WTC11 (cell line): ENCODE results near the gene LRRC28. TPM values are rescaled to one million over a fixed set of nuclear protein-coding genes. Genes with fewer than 3 reads are reported as not detected.

Source experiments
- ATAC-seq: fragments of 200-7000 bp; cut with Tn5 transposase; 2 replicates; pipeline ENCODE4 v1.10.0; 2021; ENCODE audit warnings: mild to moderate bottlenecking, moderate library complexity
- CTCF ChIA-PET: fragments of 300-600 bp; sonication (Branson Sonifier 250); formaldehyde crosslinking; loops from one replicate; lab custom pipeline; 2021; ENCODE audit warnings: antibody characterized with exemption; lab: Charles Lee
- POLR2A ChIA-PET: fragments of 350-600 bp; sonication (Branson Sonifier 250); formaldehyde crosslinking; loops from one replicate; lab custom pipeline; 2021; ENCODE audit warnings: antibody characterized with exemption; lab: Charles Lee
- DNase-seq: peaks from one replicate; pipeline ENCODE4 v3.0.0; 2021; ENCODE audit warnings: low spot score
- H3K27ac Mint-ChIP-seq: 2 replicates; pipeline ENCODE4 v1.8.0; 2021; ENCODE audit warnings: mixed read lengths
- H3K27me3 Mint-ChIP-seq: 2 replicates; pipeline ENCODE4 v1.8.0; 2021; ENCODE audit warnings: low read depth, mild to moderate bottlenecking, moderate library complexity, mixed read lengths
- H3K36me3 Mint-ChIP-seq: 2 replicates; pipeline ENCODE4 v1.8.0; 2021; ENCODE audit warnings: mixed read lengths
- H3K4me1 Mint-ChIP-seq: 2 replicates; pipeline ENCODE4 v1.8.0; 2022; ENCODE audit warnings: mixed read lengths
- H3K4me3 Mint-ChIP-seq: 2 replicates; pipeline ENCODE4 v1.8.0; 2021; ENCODE audit warnings: mild to moderate bottlenecking, moderate library complexity, mixed read lengths
- H3K9me3 Mint-ChIP-seq: 2 replicates; pipeline ENCODE4 v1.8.0; 2021; ENCODE audit warnings: mixed read lengths
- ARID4B ChIP-seq: sonication (generic); formaldehyde crosslinking; IDR thresholded peaks from 2 replicates; pipeline ENCODE4 v1.8.0; 2023; ENCODE audit warnings: missing genetic modification reagents, mild to moderate bottlenecking, borderline replicate concordance
- ATF6 ChIP-seq: sonication (generic); formaldehyde crosslinking; IDR thresholded peaks from 2 replicates; pipeline ENCODE4 v1.8.1; 2023; ENCODE audit warnings: mild to moderate bottlenecking, missing genetic modification reagents
- ELF4 ChIP-seq: sonication (generic); formaldehyde crosslinking; IDR thresholded peaks from 2 replicates; pipeline ENCODE4 v1.8.1; 2022; ENCODE audit warnings: low read depth, mild to moderate bottlenecking, moderate library complexity, missing genetic modification reagents
- EMX1 ChIP-seq: fragments of 250-450 bp; sonication (Bioruptor Pico); IDR thresholded peaks from 2 replicates; pipeline ENCODE4 v1.8.0; 2021; ENCODE audit warnings: mild to moderate bottlenecking
- FOXK1 ChIP-seq: sonication (generic); formaldehyde crosslinking; IDR thresholded peaks from 2 replicates; pipeline ENCODE4 v1.8.0; 2022; ENCODE audit warnings: mild to moderate bottlenecking, moderate library complexity, missing genetic modification reagents
- GTF2I ChIP-seq: fragments of 250-450 bp; sonication (Bioruptor Pico); conservative IDR thresholded peaks from 2 replicates; pipeline ENCODE4 v1.4.0; 2021; ENCODE audit warnings: mild to moderate bottlenecking
- NR2C2 ChIP-seq: sonication (generic); formaldehyde crosslinking; IDR thresholded peaks from 2 replicates; pipeline ENCODE4 v1.8.0; 2022; ENCODE audit warnings: mild to moderate bottlenecking, missing genetic modification reagents
- SMAD4 ChIP-seq: sonication (generic); formaldehyde crosslinking; IDR thresholded peaks from 2 replicates; pipeline ENCODE4 v1.8.0; 2022; ENCODE audit warnings: mild to moderate bottlenecking, missing genetic modification reagents
- STAT6 ChIP-seq: sonication (generic); formaldehyde crosslinking; conservative IDR thresholded peaks from 2 replicates; pipeline ENCODE4 v1.8.1; 2023; ENCODE audit warnings: mild to moderate bottlenecking, low read depth, missing genetic modification reagents, moderate library complexity
- ZNF232 ChIP-seq: sonication (generic); formaldehyde crosslinking; IDR thresholded peaks from 2 replicates; pipeline ENCODE4 v1.8.0; 2022; ENCODE audit warnings: mild to moderate bottlenecking, missing genetic modification reagents
- ZNF671 ChIP-seq: fragments of 250-450 bp; sonication (Bioruptor Pico); IDR thresholded peaks from 2 replicates; pipeline ENCODE4 v1.8.0; 2021; ENCODE audit warnings: mild to moderate bottlenecking
- total RNA-seq: library from RNA; stranded (reverse); gene quantifications from 3 replicates; pipeline ENCODE4 v1.2.3, GENCODE V29; 2021
- TF ChIP-seq, protein P1 (sequence below): sonication (generic); formaldehyde crosslinking; IDR thresholded peaks from 2 replicates; pipeline ENCODE4 v1.8.0; 2022; ENCODE audit warnings: mild to moderate bottlenecking, missing genetic modification reagents
- TF ChIP-seq, protein P2 (sequence below): sonication (generic); formaldehyde crosslinking; IDR thresholded peaks from 2 replicates; pipeline ENCODE4 v1.8.1; 2023; ENCODE audit warnings: mild to moderate bottlenecking, moderate library complexity, missing genetic modification reagents
- TF ChIP-seq, protein P3 (sequence below): sonication (generic); formaldehyde crosslinking; IDR thresholded peaks from 2 replicates; pipeline ENCODE4 v1.8.0; 2022; ENCODE audit warnings: mild to moderate bottlenecking, missing genetic modification reagents

LRRC28 gene
- total RNA-seq, 1 experiment from 2014 or later, result 18.4 TPM

- no peak for DNase-seq
Observed at GRCh38 chr15:99250494-99250856, 806 bp upstream of the LRRC28 start.

More at GRCh38 chr15:99250494-99250856, 806 bp upstream of the LRRC28 start:
- Mint-ChIP-seq H3K27me3 (no peaks in the 10 kb centered on the region), H3K27ac (peak overlapping the region; percentile 97), H3K4me1 (peaks cover 25% of the 10 kb centered on the region), H3K4me3 (no peak overlapping the region), H3K9me3 (no peaks in the 10 kb centered on the region), H3K36me3 (no peaks in the 10 kb centered on the region)
- CTCF ChIA-PET, result interaction anchor here (1.0 to 2.1 kb wide), 4 partner anchors 22 to 454 kb away, joined by 3 to 11 read pairs (median 9); no protein-coding TSS in a partner anchor
- TF ChIP-seq ARID4B (CRISPR knock-in tag) (no peak), ATF6 (no peak), SMAD4 (no peak), STAT6 (no peak), EMX1 (CRISPR knock-in tag) (no peak), ZNF671 (CRISPR knock-in tag) (no peak), ZNF232 (CRISPR knock-in tag) (no peak), GTF2I (no peak), FOXK1 (CRISPR knock-in tag) (no peak), NR2C2 (no peak), ELF4 (CRISPR knock-in tag) (no peak)
- TF ChIP-seq, protein P1, sequence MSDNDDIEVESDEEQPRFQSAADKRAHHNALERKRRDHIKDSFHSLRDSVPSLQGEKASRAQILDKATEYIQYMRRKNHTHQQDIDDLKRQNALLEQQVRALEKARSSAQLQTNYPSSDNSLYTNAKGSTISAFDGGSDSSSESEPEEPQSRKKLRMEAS, result no peak
- TF ChIP-seq, protein P2, sequence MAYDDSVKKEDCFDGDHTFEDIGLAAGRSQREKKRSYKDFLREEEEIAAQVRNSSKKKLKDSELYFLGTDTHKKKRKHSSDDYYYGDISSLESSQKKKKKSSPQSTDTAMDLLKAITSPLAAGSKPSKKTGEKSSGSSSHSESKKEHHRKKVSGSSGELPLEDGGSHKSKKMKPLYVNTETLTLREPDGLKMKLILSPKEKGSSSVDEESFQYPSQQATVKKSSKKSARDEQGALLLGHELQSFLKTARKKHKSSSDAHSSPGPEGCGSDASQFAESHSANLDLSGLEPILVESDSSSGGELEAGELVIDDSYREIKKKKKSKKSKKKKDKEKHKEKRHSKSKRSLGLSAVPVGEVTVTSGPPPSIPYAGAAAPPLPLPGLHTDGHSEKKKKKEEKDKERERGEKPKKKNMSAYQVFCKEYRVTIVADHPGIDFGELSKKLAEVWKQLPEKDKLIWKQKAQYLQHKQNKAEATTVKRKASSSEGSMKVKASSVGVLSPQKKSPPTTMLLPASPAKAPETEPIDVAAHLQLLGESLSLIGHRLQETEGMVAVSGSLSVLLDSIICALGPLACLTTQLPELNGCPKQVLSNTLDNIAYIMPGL (CRISPR knock-in tag), result no peak
- TF ChIP-seq, protein P3, sequence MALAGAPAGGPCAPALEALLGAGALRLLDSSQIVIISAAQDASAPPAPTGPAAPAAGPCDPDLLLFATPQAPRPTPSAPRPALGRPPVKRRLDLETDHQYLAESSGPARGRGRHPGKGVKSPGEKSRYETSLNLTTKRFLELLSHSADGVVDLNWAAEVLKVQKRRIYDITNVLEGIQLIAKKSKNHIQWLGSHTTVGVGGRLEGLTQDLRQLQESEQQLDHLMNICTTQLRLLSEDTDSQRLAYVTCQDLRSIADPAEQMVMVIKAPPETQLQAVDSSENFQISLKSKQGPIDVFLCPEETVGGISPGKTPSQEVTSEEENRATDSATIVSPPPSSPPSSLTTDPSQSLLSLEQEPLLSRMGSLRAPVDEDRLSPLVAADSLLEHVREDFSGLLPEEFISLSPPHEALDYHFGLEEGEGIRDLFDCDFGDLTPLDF, result no peak
- no peak for ATAC-seq
- POLR2A ChIA-PET, result no interaction called here
